Testis (tissue), 2 donors: ENCODE measurements around the gene CD72.

ENCODE experiments used
- POLR2A ChIP-seq: fragments of 450-650 bp; IDR thresholded peaks from one replicate; pipeline ENCODE4 v1.6.1; 2017; ENCODE audit warnings: antibody characterized with exemption, mild to moderate bottlenecking, moderate library complexity
- TF ChIP-seq, protein P1 (sequence below), 3 experiments: fragments of 450-650 bp in 2 of 3; fragments of 200-600 bp in 1 of 3; sonication (generic) in 1 of 3; IDR thresholded peaks; one replicate each; pipeline ENCODE4 v1.5.1; 2016 to 2019; ENCODE audit warnings: antibody characterized with exemption in 3 of 3, mild to moderate bottlenecking in 2 of 3, moderate library complexity in 1 of 3

GRCh38 chr9:35658968-35659220 lies 40.7 kb upstream of the CD72 start:
- TF ChIP-seq, protein P1, sequence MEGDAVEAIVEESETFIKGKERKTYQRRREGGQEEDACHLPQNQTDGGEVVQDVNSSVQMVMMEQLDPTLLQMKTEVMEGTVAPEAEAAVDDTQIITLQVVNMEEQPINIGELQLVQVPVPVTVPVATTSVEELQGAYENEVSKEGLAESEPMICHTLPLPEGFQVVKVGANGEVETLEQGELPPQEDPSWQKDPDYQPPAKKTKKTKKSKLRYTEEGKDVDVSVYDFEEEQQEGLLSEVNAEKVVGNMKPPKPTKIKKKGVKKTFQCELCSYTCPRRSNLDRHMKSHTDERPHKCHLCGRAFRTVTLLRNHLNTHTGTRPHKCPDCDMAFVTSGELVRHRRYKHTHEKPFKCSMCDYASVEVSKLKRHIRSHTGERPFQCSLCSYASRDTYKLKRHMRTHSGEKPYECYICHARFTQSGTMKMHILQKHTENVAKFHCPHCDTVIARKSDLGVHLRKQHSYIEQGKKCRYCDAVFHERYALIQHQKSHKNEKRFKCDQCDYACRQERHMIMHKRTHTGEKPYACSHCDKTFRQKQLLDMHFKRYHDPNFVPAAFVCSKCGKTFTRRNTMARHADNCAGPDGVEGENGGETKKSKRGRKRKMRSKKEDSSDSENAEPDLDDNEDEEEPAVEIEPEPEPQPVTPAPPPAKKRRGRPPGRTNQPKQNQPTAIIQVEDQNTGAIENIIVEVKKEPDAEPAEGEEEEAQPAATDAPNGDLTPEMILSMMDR (IDR thresholded peaks at IDR 0.05): no peak
- TF ChIP-seq POLR2A: no peak
